Measurements from ENCODE around the gene CBX6. TPM values are rescaled to one million over a fixed set of nuclear protein-coding genes. Genes with fewer than 3 reads are reported as not detected.

The CBX6 gene
- total RNA-seq, 1 experiment from 2014 or later: 136 TPM

DNA sequence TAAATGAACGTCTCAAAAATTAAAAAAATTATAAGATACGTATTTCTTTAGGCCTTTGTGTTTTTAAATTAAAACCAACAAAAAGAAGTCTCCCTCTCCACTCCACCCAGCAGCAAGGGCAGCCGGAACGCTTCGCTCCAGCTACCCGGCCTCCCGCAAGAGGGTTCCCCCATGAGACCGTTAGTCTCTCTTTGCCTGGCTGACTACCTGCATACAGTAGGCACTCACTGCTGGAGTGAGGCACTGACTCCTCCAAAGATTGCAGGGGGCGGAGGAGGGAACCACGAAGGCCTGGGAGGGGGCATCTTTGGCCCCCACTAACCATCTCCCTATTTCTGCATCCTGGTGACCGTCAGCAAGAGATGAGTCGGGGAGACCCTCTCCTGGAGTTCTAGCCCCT is 10.1 kb downstream of the CBX6 start:
- no peak overlapping the region for H3K4me3 ChIP-seq
- peaks cover 10% of the 10 kb centered on the region for H3F3A ChIP-seq (ENCODE audit: insufficient read depth, low read depth)
- intact Hi-C loops (cut with micrococcal nuclease; ENCODE audit: unreplicated experiment): no loop called here
- no peak overlapping the region for H2AFZ ChIP-seq
- no peaks in the 10 kb centered on the region for H3K9me3 ChIP-seq (ENCODE audit: insufficient read depth, low read depth)
- H4K20me1 ChIP-seq (ENCODE audit: insufficient read depth): peaks cover 42% of the 10 kb centered on the region
- H3K9me2 ChIP-seq (ENCODE audit: insufficient read depth): no peaks in the 10 kb centered on the region
- TF ChIP-seq, protein P1, sequence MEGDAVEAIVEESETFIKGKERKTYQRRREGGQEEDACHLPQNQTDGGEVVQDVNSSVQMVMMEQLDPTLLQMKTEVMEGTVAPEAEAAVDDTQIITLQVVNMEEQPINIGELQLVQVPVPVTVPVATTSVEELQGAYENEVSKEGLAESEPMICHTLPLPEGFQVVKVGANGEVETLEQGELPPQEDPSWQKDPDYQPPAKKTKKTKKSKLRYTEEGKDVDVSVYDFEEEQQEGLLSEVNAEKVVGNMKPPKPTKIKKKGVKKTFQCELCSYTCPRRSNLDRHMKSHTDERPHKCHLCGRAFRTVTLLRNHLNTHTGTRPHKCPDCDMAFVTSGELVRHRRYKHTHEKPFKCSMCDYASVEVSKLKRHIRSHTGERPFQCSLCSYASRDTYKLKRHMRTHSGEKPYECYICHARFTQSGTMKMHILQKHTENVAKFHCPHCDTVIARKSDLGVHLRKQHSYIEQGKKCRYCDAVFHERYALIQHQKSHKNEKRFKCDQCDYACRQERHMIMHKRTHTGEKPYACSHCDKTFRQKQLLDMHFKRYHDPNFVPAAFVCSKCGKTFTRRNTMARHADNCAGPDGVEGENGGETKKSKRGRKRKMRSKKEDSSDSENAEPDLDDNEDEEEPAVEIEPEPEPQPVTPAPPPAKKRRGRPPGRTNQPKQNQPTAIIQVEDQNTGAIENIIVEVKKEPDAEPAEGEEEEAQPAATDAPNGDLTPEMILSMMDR (conservative IDR thresholded peaks at IDR 0.05): no peak
- TF ChIP-seq EZH2 (IDR thresholded peaks at IDR 0.05; ENCODE audit: low read depth): no peak
- no peaks in the 10 kb centered on the region for H3K79me2 ChIP-seq (ENCODE audit: low read depth)
- no peaks in the 10 kb centered on the region for H3K4me1 ChIP-seq (replicated peaks; ENCODE audit: insufficient read depth)
- H3K36me3 ChIP-seq (ENCODE audit: low read depth): no peaks in the 10 kb centered on the region
- H3K27me3 ChIP-seq (ENCODE audit: insufficient read depth, low read depth): no peaks in the 10 kb centered on the region
- no peak for DNase-seq
- H3K27ac ChIP-seq: no peak overlapping the region
- no TSS peak for BruUV-seq (replicated peaks)
- ChIA-PET POLR2A (ENCODE audit: unreplicated experiment) (no interaction called here), CTCF (interaction anchor here (0.7 to 1.2 kb wide), 3 partner anchors 12 to 93 kb away, joined by 3 to 5 read pairs (median 3); no protein-coding TSS in a partner anchor)
- H3K4me2 ChIP-seq: no peak overlapping the region

DNA sequence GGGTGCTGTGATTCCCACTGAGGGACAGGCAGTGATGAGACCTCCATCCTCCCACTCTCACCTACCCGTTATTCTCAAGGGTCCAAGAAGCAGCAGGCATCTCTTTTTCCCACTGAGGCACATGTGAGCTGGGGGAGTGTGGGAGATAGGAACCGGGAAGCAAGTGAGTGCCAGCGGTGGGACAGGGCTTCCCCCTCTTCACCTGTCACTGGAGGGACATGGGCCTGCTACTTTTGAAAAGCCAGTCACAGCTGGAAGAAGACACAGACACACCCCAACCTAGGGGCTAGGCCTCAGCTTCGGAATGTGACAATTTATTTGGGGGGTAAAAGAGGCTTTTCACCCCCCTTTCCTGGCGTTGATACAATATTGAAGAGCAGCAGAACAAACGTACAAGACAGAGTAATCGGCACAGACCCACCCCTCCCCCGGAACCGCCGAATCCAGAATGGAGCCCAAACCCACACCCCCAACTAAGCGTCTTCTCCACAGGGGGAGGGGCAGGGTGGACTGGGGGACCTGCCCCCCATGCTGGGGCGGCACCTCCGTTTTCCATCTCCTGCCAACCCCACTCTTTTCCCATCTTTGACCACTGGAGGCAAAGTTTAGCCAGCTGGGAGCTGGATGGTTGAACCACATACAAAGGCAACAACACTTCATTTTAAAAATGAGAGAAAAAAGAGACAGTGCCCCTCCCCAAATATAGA is 10.7 kb downstream of the CBX6 start:
- Histone ChIP-seq H3K79me2 (ENCODE audit: low read depth) (no peaks in the 10 kb centered on the region), H2AFZ (no peak overlapping the region), H3K4me1 (replicated peaks; ENCODE audit: insufficient read depth) (no peaks in the 10 kb centered on the region), H3K9me2 (ENCODE audit: insufficient read depth) (no peaks in the 10 kb centered on the region), H4K20me1 (ENCODE audit: insufficient read depth) (peaks cover 42% of the 10 kb centered on the region), H3K9me3 (ENCODE audit: insufficient read depth, low read depth) (no peaks in the 10 kb centered on the region), H3K4me2 (no peak overlapping the region), H3K4me3 (no peak overlapping the region), H3K27me3 (ENCODE audit: insufficient read depth, low read depth) (no peaks in the 10 kb centered on the region), H3K27ac (no peak overlapping the region), H3K36me3 (ENCODE audit: low read depth) (no peaks in the 10 kb centered on the region), H3F3A (ENCODE audit: insufficient read depth, low read depth) (peaks cover 10% of the 10 kb centered on the region)
- ChIA-PET CTCF (interaction anchor here (0.6 to 1.2 kb wide), 4 partner anchors 13 to 1480 kb away, joined by 3 to 5 read pairs (median 4); no protein-coding TSS in a partner anchor), POLR2A (ENCODE audit: unreplicated experiment) (interaction anchor here (0.7 kb wide), 1 partner anchor 56 kb away, joined by 11 read pairs; no protein-coding TSS in a partner anchor)
- BruUV-seq (replicated peaks): no TSS peak
- TF ChIP-seq EZH2 (IDR thresholded peaks at IDR 0.05; ENCODE audit: low read depth): no peak
- TF ChIP-seq, protein P1 (conservative IDR thresholded peaks at IDR 0.05): no peak
- no peak for DNase-seq
- intact Hi-C loops (cut with micrococcal nuclease; ENCODE audit: unreplicated experiment): no loop called here

DNA sequence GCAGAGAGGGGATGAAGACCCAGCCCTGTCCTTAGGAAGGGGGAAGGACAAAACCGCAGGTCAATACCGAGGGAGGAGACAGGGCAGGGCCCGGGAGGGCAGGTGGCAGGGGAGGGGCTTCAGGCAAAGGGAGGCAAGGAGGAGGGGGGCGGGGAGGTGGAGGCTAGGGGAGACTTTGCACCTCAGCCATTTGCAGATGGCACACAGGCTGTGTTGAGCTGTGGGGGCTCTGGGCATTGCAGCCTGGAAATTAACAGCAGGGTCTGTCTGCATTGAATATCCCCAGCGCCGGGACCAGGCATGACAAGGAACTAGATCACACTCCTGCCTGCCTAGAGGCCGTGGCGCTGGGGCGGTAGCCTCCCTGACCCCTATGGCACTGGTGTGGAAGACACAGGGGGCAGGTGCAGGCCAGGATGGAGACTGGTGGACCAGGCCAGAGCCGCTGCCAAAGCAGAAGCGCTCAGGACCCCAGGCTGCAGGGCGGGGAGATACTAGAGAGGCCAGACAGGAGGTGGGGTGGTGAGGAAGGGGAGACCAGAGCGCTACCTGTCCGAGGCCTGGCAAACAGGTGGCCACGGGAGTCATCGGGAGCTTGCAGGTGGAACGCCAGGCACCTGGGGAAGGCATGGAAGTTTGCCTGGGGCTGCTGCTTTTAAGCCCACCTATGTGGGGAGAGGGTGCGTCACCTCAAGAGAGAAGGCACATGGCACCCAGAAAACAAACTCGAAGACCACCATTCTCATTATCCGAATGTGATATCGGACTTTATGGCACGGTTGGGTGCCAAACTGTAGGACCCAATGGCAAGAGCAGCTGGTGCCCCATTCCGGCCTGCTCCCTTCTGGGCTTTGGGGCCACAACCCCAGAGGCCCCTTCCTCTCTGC is 11.5 kb downstream of the CBX6 start:
- POLR2A ChIA-PET (ENCODE audit: unreplicated experiment): interaction anchor here (0.6 to 0.7 kb wide), 2 partner anchors 55 to 110 kb away, joined by 3 to 11 read pairs; no protein-coding TSS in a partner anchor
- H3K4me1 ChIP-seq (replicated peaks; ENCODE audit: insufficient read depth): no peaks in the 10 kb centered on the region
- H2AFZ ChIP-seq: no peak overlapping the region

More for the DNA sequence above, 11.5 kb downstream of the CBX6 start:
- TF ChIP-seq EZH2 (IDR thresholded peaks at IDR 0.05; ENCODE audit: low read depth): no peak
- TF ChIP-seq, protein P1 (conservative IDR thresholded peaks at IDR 0.05): no peak
- BruUV-seq (replicated peaks): no TSS peak
- H3F3A ChIP-seq (ENCODE audit: insufficient read depth, low read depth): peaks cover 10% of the 10 kb centered on the region
- no peaks in the 10 kb centered on the region for H3K9me3 ChIP-seq (ENCODE audit: insufficient read depth, low read depth)
- no peak overlapping the region for H3K4me3 ChIP-seq
- intact Hi-C loops (cut with micrococcal nuclease; ENCODE audit: unreplicated experiment): no loop called here
- H3K27me3 ChIP-seq (ENCODE audit: insufficient read depth, low read depth): no peaks in the 10 kb centered on the region
- peaks cover 40% of the 10 kb centered on the region for H4K20me1 ChIP-seq (ENCODE audit: insufficient read depth)
- H3K36me3 ChIP-seq (ENCODE audit: low read depth): no peaks in the 10 kb centered on the region
- H3K27ac ChIP-seq: no peak overlapping the region
- no peaks in the 10 kb centered on the region for H3K79me2 ChIP-seq (ENCODE audit: low read depth)
- no peak for DNase-seq
- H3K9me2 ChIP-seq (ENCODE audit: insufficient read depth): no peaks in the 10 kb centered on the region
- CTCF ChIA-PET: interaction anchor here (0.6 to 1.2 kb wide), 3 partner anchors 13 to 1481 kb away, joined by 3 to 5 read pairs (median 5); no protein-coding TSS in a partner anchor
- no peak overlapping the region for H3K4me2 ChIP-seq
